Skeletal muscle tissue (tissue), 4 donors: ENCODE data around the gene SPTBN4. TPM values are rescaled to one million over a fixed set of nuclear protein-coding genes. Genes with fewer than 3 reads are reported as not detected.

ENCODE experiments used
- H3K27ac ChIP-seq: one replicate; pipeline ENCODE4 v1.7.0; 2013; ENCODE audit warnings: mild to moderate bottlenecking, low read depth, low read length, inconsistent platforms
- H3K27me3 ChIP-seq, 3 donors: one replicate each; pipeline ENCODE4 v1.7.0; 2013; ENCODE audit warnings: low read length in 3 of 3; ENCODE audit not compliant: control insufficient read depth in 3 of 3, insufficient read depth in 3 of 3
- H3K36me3 ChIP-seq, 3 donors: one replicate each; pipeline ENCODE4 v1.7.0; 2013; ENCODE audit warnings: low read length in 3 of 3; ENCODE audit not compliant: control insufficient read depth in 3 of 3, insufficient read depth in 3 of 3
- H3K4me1 ChIP-seq, 3 donors: one replicate each; pipeline ENCODE4 v1.7.0; 2013; ENCODE audit warnings: low read length in 3 of 3, mild to moderate bottlenecking in 3 of 3; ENCODE audit not compliant: control insufficient read depth in 3 of 3, insufficient read depth in 3 of 3
- H3K4me3 ChIP-seq, 3 donors: one replicate each; pipeline ENCODE4 v1.7.0; 2013; ENCODE audit warnings: low read length in 3 of 3
- H3K9ac ChIP-seq, 3 donors: one replicate each; pipeline ENCODE4 v1.7.0; 2013; ENCODE audit warnings: low read length in 3 of 3, mild to moderate bottlenecking in 3 of 3, moderate library complexity in 2 of 3, low read depth in 1 of 3
- H3K9me3 ChIP-seq, 3 donors: one replicate each; pipeline ENCODE4 v1.7.0; 2013; ENCODE audit warnings: low read length in 3 of 3; ENCODE audit not compliant: control insufficient read depth in 3 of 3
- total RNA-seq: library from RNA; depleted of rRNA; stranded (reverse); fragments of >200 nt; gene quantifications from one replicate; pipeline ENCODE4 v1.2.3, GENCODE V29; 2014
- donor health status: Osteomylitis.

The SPTBN4 gene
- total RNA-seq, 1 donor from 2014 or later = 0.52 TPM

GRCh38 chr19:40433391-40434216 lies 33.2 kb upstream of the SPTBN4 start:
- peak overlapping the region; percentile 80 to 84 (median 83) for H3K4me3 ChIP-seq
- peaks cover 10 to 14% (median 11%) of the 10 kb centered on the region in 3 donors for H3K4me1 ChIP-seq
- H3K27ac ChIP-seq = peak overlapping the region; percentile 94
- H3K9me3 ChIP-seq = no peaks in the 10 kb centered on the region
- no peaks in the 10 kb centered on the region for H3K36me3 ChIP-seq
- H3K9ac ChIP-seq = peak overlapping the region; percentile 86 to 99 (median 90)
- H3K27me3 ChIP-seq = no peaks in the 10 kb centered on the region

- H3K9me3 ChIP-seq = no peaks in the 10 kb centered on the region
- no peak overlapping the region for H3K27ac ChIP-seq
- no peak overlapping the region for H3K9ac ChIP-seq
- H3K27me3 ChIP-seq = no peaks in the 10 kb centered on the region
- peaks cover 19 to 33% (median 20%) of the 10 kb centered on the region in 3 donors for H3K4me1 ChIP-seq
- peaks cover 16 to 22% (median 19%) of the 10 kb centered on the region in 3 donors for H3K36me3 ChIP-seq
- H3K4me3 ChIP-seq = no peak overlapping the region
Observed at GRCh38 chr19:40438284-40438683, 28.5 kb upstream of the SPTBN4 start.

- Histone ChIP-seq H3K4me1 (peaks cover 19 to 29% (median 20%) of the 10 kb centered on the region in 3 donors), H3K27ac (peak overlapping the region; percentile 99), H3K9ac (peak overlapping the region in 2 of 3 donors; percentile 81 to 82), H3K4me3 (peak overlapping the region in 1 of 3 donors; percentile 71), H3K36me3 (peaks cover 17 to 22% (median 19%) of the 10 kb centered on the region in 3 donors), H3K27me3 (no peaks in the 10 kb centered on the region), H3K9me3 (no peaks in the 10 kb centered on the region)
Observed at GRCh38 chr19:40441719-40442253, 25.0 kb upstream of the SPTBN4 start.

- Histone ChIP-seq H3K4me1 (peaks cover 19 to 29% (median 20%) of the 10 kb centered on the region in 3 donors), H3K36me3 (peaks cover 19 to 23% (median 20%) of the 10 kb centered on the region in 3 donors), H3K27me3 (no peaks in the 10 kb centered on the region), H3K9ac (peak overlapping the region; percentile 45 to 82 (median 81)), H3K4me3 (peak overlapping the region; percentile 65 to 81 (median 71)), H3K27ac (peak overlapping the region; percentile 99), H3K9me3 (no peaks in the 10 kb centered on the region)
Observed at GRCh38 chr19:40442328-40443130, 24.3 kb upstream of the SPTBN4 start.

- Histone ChIP-seq H3K9me3 (no peaks in the 10 kb centered on the region), H3K27ac (peak overlapping the region; percentile 99), H3K9ac (peak overlapping the region; percentile 96 to 100 (median 98))
Observed at GRCh38 chr19:40443131-40443999, 23.4 kb upstream of the SPTBN4 start.

GRCh38 chr19:40444000-40444824 lies 22.6 kb upstream of the SPTBN4 start, which contains the start of gene SERTAD3:
Gene SERTAD3, minus strand, starts transcription at chr19:40444335. Its CDS starts 2,255 bp downstream, at chr19:40442080.
- H3K9ac ChIP-seq = peak within 1 kb of the TSS; percentile 96 to 100 (median 98)
- H3K36me3 ChIP-seq = peaks cover 27 to 33% (median 30%) of the 10 kb centered on the region in 3 donors
- H3K27ac ChIP-seq = peak within 1 kb of the TSS; percentile 99

More at GRCh38 chr19:40443131-40443999, 23.4 kb upstream of the SPTBN4 start:
- Histone ChIP-seq H3K4me3 (peak overlapping the region; percentile 92 to 100 (median 98)), H3K27me3 (no peaks in the 10 kb centered on the region), H3K36me3 (peaks cover 27 to 28% (median 27%) of the 10 kb centered on the region in 3 donors), H3K4me1 (peaks cover 19 to 29% (median 20%) of the 10 kb centered on the region in 3 donors)

GRCh38 chr19:40444825-40445312 lies 21.9 kb upstream of the SPTBN4 start:
- Histone ChIP-seq H3K4me3 (peak overlapping the region; percentile 81 to 98 (median 92)), H3K4me1 (peaks cover 19 to 29% (median 20%) of the 10 kb centered on the region in 3 donors), H3K9ac (peak overlapping the region; percentile 63 to 98 (median 80)), H3K27me3 (no peaks in the 10 kb centered on the region), H3K9me3 (no peaks in the 10 kb centered on the region), H3K27ac (peak overlapping the region; percentile 99), H3K36me3 (peaks cover 30 to 37% (median 31%) of the 10 kb centered on the region in 3 donors)

More at GRCh38 chr19:40444000-40444824, 22.6 kb upstream of the SPTBN4 start, which contains the start of gene SERTAD3:
- H3K27me3 ChIP-seq = no peaks in the 10 kb centered on the region
- peaks cover 19 to 29% (median 20%) of the 10 kb centered on the region in 3 donors for H3K4me1 ChIP-seq
- no peaks in the 10 kb centered on the region for H3K9me3 ChIP-seq
- peak within 1 kb of the TSS; percentile 92 to 100 (median 98) for H3K4me3 ChIP-seq

- no peaks in the 10 kb centered on the region for H3K27me3 ChIP-seq
- no peak overlapping the region for H3K27ac ChIP-seq
- H3K9me3 ChIP-seq = no peaks in the 10 kb centered on the region
- H3K4me1 ChIP-seq = peaks cover 19 to 22% (median 20%) of the 10 kb centered on the region in 3 donors
- H3K4me3 ChIP-seq = no peak overlapping the region
- H3K9ac ChIP-seq = no peak overlapping the region
- H3K36me3 ChIP-seq = peaks cover 25 to 31% (median 26%) of the 10 kb centered on the region in 3 donors
Observed at GRCh38 chr19:40445780-40446262, 21.0 kb upstream of the SPTBN4 start.
